Caco-2 (cell line): ENCODE results near the gene MBD3L5. TPM values are rescaled to one million over a fixed set of nuclear protein-coding genes. Genes with fewer than 3 reads are reported as not detected.

Source experiments
- BruUV-seq: library from RNA; stranded (reverse); fragments of 400-500 nt; replicated peaks from 2 replicates; lab custom pipeline; 2021; lab: Mats Ljungman, UMichigan
- CTCF ChIA-PET: fragments of 300-600 bp; sonication (Branson Sonifier 250); formaldehyde crosslinking; loops from one replicate; lab custom pipeline; 2022; ENCODE audit warnings: antibody characterized with exemption; lab: Charles Lee
- POLR2A ChIA-PET: fragments of 300-600 bp; sonication (Branson Sonifier 250); formaldehyde crosslinking; loops from one replicate; lab custom pipeline; 2022; ENCODE audit warnings: antibody characterized with exemption; lab: Charles Lee
- DNase-seq, 2 experiments: peaks; one replicate each; pipeline versions ENCODE4 v3.0.0 to v3.0.0-alpha.2; 2020 to 2022
- H3K27me3 ChIP-seq: replicated peaks from 2 replicates; pipeline ENCODE4 v1.6.0; 2011; ENCODE audit warnings: low read length; ENCODE audit not compliant: control insufficient read depth, insufficient read depth
- H3K36me3 ChIP-seq: 2 replicates; pipeline ENCODE4 v1.5.1; 2011; ENCODE audit warnings: low read length; ENCODE audit not compliant: control insufficient read depth, insufficient read depth
- H3K4me1 ChIP-seq: fragments of 250-450 bp; sonication (Bioruptor Pico); 2 replicates; pipeline ENCODE4 v1.5.1; 2020; ENCODE audit warnings: mild to moderate bottlenecking
- H3K4me3 ChIP-seq: 2 replicates; pipeline ENCODE4 v1.5.1; 2011; ENCODE audit warnings: low read depth, mild to moderate bottlenecking, control low read depth, low read length
- H3K9me3 ChIP-seq: fragments of 250-450 bp; sonication (Bioruptor Pico); 2 replicates; pipeline ENCODE4 v1.5.1; 2020; ENCODE audit warnings: mild to moderate bottlenecking, moderate library complexity
- H3K27ac Mint-ChIP-seq: one replicate; pipeline ENCODE4 v1.8.0; 2022; ENCODE audit warnings: mixed read lengths; ENCODE audit not compliant: unreplicated experiment
- H3K27me3 Mint-ChIP-seq: one replicate; pipeline ENCODE4 v1.8.0; 2022; ENCODE audit warnings: mixed read lengths; ENCODE audit not compliant: insufficient read depth, unreplicated experiment
- H3K36me3 Mint-ChIP-seq: one replicate; pipeline ENCODE4 v1.8.0; 2022; ENCODE audit warnings: mild to moderate bottlenecking, mixed read lengths; ENCODE audit not compliant: insufficient read depth, unreplicated experiment
- H3K4me1 Mint-ChIP-seq: one replicate; pipeline ENCODE4 v1.8.0; 2022; ENCODE audit warnings: low read depth, mixed read lengths; ENCODE audit not compliant: unreplicated experiment
- H3K4me3 Mint-ChIP-seq: one replicate; pipeline ENCODE4 v1.8.0; 2022; ENCODE audit warnings: mild to moderate bottlenecking, moderate library complexity, mixed read lengths; ENCODE audit not compliant: unreplicated experiment
- H3K9me3 Mint-ChIP-seq: one replicate; pipeline ENCODE4 v1.8.0; 2022; ENCODE audit warnings: mixed read lengths; ENCODE audit not compliant: unreplicated experiment
- intact Hi-C: fragments of 100-400 bp; cut with micrococcal nuclease; formaldehyde crosslinking; loops from one replicate; pipeline ENCODE4 v1.10.0; 2022; ENCODE audit not compliant: unreplicated experiment
- total RNA-seq: library from RNA; stranded (reverse); gene quantifications from 2 replicates; pipeline ENCODE4 v1.2.3, GENCODE V29; 2022
- TF ChIP-seq, protein P1 (sequence below), 2 experiments: fragments of 200-600 bp in 1 of 2; IDR thresholded peaks; 1 replicate in 1 of 2; 2 replicates in 1 of 2; pipeline versions ENCODE4 v1.5.1 to v1.8.0; 2011 to 2022; ENCODE audit warnings: antibody characterized with exemption in 1 of 2, control low read depth in 1 of 2, inconsistent platforms in 1 of 2, low read depth in 1 of 2, low read length in 1 of 2, mild to moderate bottlenecking in 1 of 2, moderate library complexity in 1 of 2; ENCODE audit not compliant: insufficient read depth in 1 of 2, severe bottlenecking in 1 of 2, unreplicated experiment in 1 of 2

The MBD3L5 gene
- total RNA-seq, 1 experiment from 2014 or later, result not detected

DNA sequence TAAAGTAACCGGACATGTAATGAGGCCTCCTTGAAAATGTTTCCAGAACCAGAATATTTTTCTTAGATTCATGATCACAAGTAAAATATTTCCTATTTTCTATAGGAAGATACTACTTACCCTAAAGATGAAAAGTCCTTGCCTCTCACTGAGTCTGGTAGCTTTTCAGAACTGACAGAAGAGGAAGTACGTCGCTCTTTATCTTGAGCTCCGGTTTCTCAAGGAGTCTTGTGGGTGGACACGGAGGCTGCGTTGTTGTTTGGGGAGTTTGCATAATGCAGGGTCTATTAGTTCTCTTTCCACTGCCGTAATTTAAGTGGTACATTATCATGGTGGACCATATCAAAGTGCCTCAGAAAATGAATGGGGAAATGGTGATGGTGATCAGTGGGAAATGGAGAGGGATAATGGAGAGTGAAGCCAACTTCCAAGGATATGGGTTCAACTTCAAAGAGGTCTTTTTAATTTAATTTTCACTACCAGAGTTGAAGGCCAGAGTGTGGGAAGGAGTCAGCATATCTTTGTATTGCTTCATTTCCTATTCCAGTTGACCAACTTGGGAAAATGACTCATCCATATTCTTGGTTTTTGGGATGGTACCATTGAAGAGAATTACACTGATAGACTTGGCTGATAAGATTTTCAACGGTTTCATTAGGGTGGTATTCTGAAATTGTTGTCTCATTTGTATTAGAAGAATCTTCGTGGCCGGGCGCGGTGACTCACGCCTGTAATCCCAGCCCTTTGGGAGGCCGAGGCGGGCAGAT lies 32.5 kb upstream of the MBD3L5 start:
- Mint-ChIP-seq H3K9me3 (peaks cover 22% of the 10 kb centered on the region), H3K36me3 (peaks cover 19% of the 10 kb centered on the region), H3K27me3 (peaks cover 8% of the 10 kb centered on the region), H3K27ac (no peak overlapping the region), H3K4me1 (no peaks in the 10 kb centered on the region), H3K4me3 (no peak overlapping the region)
- no peak for DNase-seq
- Histone ChIP-seq H3K9me3 (no peaks in the 10 kb centered on the region), H3K4me1 (no peaks in the 10 kb centered on the region), H3K36me3 (no peaks in the 10 kb centered on the region), H3K4me3 (no peak overlapping the region), H3K27me3 (no peaks in the 10 kb centered on the region)
- intact Hi-C loops, result no loop called here
- ChIA-PET CTCF (no interaction called here), POLR2A (no interaction called here)
- no TSS peak for BruUV-seq
- TF ChIP-seq, protein P1, sequence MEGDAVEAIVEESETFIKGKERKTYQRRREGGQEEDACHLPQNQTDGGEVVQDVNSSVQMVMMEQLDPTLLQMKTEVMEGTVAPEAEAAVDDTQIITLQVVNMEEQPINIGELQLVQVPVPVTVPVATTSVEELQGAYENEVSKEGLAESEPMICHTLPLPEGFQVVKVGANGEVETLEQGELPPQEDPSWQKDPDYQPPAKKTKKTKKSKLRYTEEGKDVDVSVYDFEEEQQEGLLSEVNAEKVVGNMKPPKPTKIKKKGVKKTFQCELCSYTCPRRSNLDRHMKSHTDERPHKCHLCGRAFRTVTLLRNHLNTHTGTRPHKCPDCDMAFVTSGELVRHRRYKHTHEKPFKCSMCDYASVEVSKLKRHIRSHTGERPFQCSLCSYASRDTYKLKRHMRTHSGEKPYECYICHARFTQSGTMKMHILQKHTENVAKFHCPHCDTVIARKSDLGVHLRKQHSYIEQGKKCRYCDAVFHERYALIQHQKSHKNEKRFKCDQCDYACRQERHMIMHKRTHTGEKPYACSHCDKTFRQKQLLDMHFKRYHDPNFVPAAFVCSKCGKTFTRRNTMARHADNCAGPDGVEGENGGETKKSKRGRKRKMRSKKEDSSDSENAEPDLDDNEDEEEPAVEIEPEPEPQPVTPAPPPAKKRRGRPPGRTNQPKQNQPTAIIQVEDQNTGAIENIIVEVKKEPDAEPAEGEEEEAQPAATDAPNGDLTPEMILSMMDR (IDR thresholded peaks at IDR 0.05; ENCODE audit: insufficient read depth in 1 of 2, low read depth in 1 of 2, low read length in 1 of 2, severe bottlenecking in 1 of 2, unreplicated experiment in 1 of 2), result no peak

DNA sequence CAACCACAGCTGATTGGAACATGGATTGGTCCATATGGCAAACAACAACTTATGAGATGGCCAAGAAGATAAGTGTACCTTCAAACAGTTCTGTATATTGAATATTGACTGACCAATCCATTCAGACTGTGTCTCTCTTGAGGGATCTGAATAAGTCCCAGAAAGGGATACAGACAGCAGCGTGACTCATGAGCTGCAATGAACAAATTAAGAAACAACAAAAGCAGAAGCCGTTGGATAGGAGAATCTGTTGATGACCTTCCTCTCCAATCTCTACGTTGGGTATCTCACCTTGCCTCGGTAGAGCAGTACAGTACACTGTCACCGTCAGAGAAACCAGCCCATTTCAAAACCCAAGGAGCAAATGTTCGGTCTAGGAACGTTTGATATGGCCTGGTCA lies 30.4 kb upstream of the MBD3L5 start:
- Histone ChIP-seq H3K36me3 (no peaks in the 10 kb centered on the region), H3K27me3 (no peaks in the 10 kb centered on the region), H3K4me1 (no peaks in the 10 kb centered on the region), H3K4me3 (no peak overlapping the region), H3K9me3 (no peaks in the 10 kb centered on the region)
- DNase-seq, result no peak
- ChIA-PET POLR2A (no interaction called here), CTCF (no interaction called here)
- no TSS peak for BruUV-seq
- intact Hi-C loops, result no loop called here
- Mint-ChIP-seq H3K4me3 (no peak overlapping the region), H3K27me3 (peaks cover 8% of the 10 kb centered on the region), H3K27ac (no peak overlapping the region), H3K36me3 (peaks cover 17% of the 10 kb centered on the region), H3K4me1 (no peaks in the 10 kb centered on the region), H3K9me3 (peaks cover 16% of the 10 kb centered on the region)
- TF ChIP-seq, protein P1 (IDR thresholded peaks at IDR 0.05; ENCODE audit: insufficient read depth in 1 of 2, low read depth in 1 of 2, low read length in 1 of 2, severe bottlenecking in 1 of 2, unreplicated experiment in 1 of 2), result no peak

- Histone ChIP-seq H3K9me3 (no peaks in the 10 kb centered on the region), H3K36me3 (no peaks in the 10 kb centered on the region), H3K4me3 (no peak overlapping the region), H3K27me3 (no peaks in the 10 kb centered on the region), H3K4me1 (no peaks in the 10 kb centered on the region)
- ChIA-PET CTCF (no interaction called here), POLR2A (no interaction called here)
- no peak overlapping the region for H3K4me3 Mint-ChIP-seq
- H3K27me3 Mint-ChIP-seq, result peaks cover 4% of the 10 kb centered on the region
- TF ChIP-seq, protein P1 (IDR thresholded peaks at IDR 0.05; ENCODE audit: insufficient read depth in 1 of 2, low read depth in 1 of 2, low read length in 1 of 2, severe bottlenecking in 1 of 2, unreplicated experiment in 1 of 2), result no peak
- intact Hi-C loops, result no loop called here
- no peak overlapping the region for H3K27ac Mint-ChIP-seq
- no peaks in the 10 kb centered on the region for H3K4me1 Mint-ChIP-seq
- no peak for DNase-seq
- H3K9me3 Mint-ChIP-seq, result peaks cover 12% of the 10 kb centered on the region
- no TSS peak for BruUV-seq
- peaks cover 13% of the 10 kb centered on the region for H3K36me3 Mint-ChIP-seq
These were observed 30.0 kb upstream of the MBD3L5 start for GRCh38 chr19:7000333-7000732.
